Smooth muscle cell (in vitro differentiated cells): Measurements from ENCODE around the gene PPFIA1. TPM values are rescaled to one million over a fixed set of nuclear protein-coding genes. Genes with fewer than 3 reads are reported as not detected.

ENCODE experiments used
- DNase-seq: peaks from one replicate; lab custom pipeline; 2025; ENCODE audit not compliant: unreplicated experiment; lab: John Stamatoyannopoulos, UW
- H2AFZ ChIP-seq: fragments of 200-600 bp; sonication (generic); 2 replicates; pipeline ENCODE4 v1.6.0; 2016; ENCODE audit warnings: antibody characterized with exemption, low read depth, mild to moderate bottlenecking
- H3F3A ChIP-seq: fragments of 200-600 bp; sonication (generic); 2 replicates; pipeline ENCODE4 v1.6.0; 2017; ENCODE audit warnings: antibody characterized with exemption, low read depth
- H3K27ac ChIP-seq: fragments of 200-600 bp; sonication (generic); 2 replicates; pipeline ENCODE4 v1.5.1; 2016; ENCODE audit warnings: low read depth, mild to moderate bottlenecking
- H3K27me3 ChIP-seq: fragments of 200-600 bp; sonication (generic); 2 replicates; pipeline ENCODE4 v1.6.1; 2016; ENCODE audit warnings: low read depth, mild to moderate bottlenecking
- H3K36me3 ChIP-seq: fragments of 200-600 bp; sonication (generic); 2 replicates; pipeline ENCODE4 v1.5.1; 2016; ENCODE audit warnings: low read depth
- H3K4me1 ChIP-seq: fragments of 200-600 bp; sonication (generic); 2 replicates; pipeline ENCODE4 v1.5.1; 2016; ENCODE audit warnings: low read depth
- H3K4me2 ChIP-seq: fragments of 200-600 bp; sonication (generic); 2 replicates; pipeline ENCODE4 v1.6.0; 2016; ENCODE audit warnings: mild to moderate bottlenecking
- H3K4me3 ChIP-seq: fragments of 200-600 bp; sonication (generic); 2 replicates; pipeline ENCODE4 v1.5.1; 2016; ENCODE audit warnings: mild to moderate bottlenecking
- H3K79me2 ChIP-seq: fragments of 200-600 bp; sonication (generic); 2 replicates; pipeline ENCODE4 v1.6.0; 2016; ENCODE audit warnings: low read depth, mild to moderate bottlenecking
- H3K9ac ChIP-seq: fragments of 200-600 bp; sonication (generic); 2 replicates; pipeline ENCODE4 v1.6.0; 2016; ENCODE audit warnings: low read depth
- H3K9me3 ChIP-seq: fragments of 200-600 bp; sonication (generic); replicated peaks from 2 replicates; pipeline ENCODE4 v1.5.1; 2016; ENCODE audit warnings: low read depth
- H4K20me1 ChIP-seq: fragments of 200-600 bp; sonication (generic); 2 replicates; pipeline ENCODE4 v1.6.0; 2016; ENCODE audit warnings: low read depth
- WGBS: methylation state at CpG from one replicate; pipeline ENCODE4 v1.1.7; 2016; ENCODE audit warnings: low lambda C conversion rate; 5-methylcytosine and 5-hydroxymethylcytosine counted together
- polyA plus RNA-seq: library from polyadenylated mRNA; unstranded; fragments of >200 nt; fragmentation: Nextera tagmentation; extraction: Ambion mirVana; gene quantifications from 2 replicates; pipeline ENCODE4 v1.2.1, GENCODE V29; 2016
- total RNA-seq: library from RNA; depleted of rRNA; stranded (reverse); fragments of >200 nt; gene quantifications from 2 replicates; pipeline ENCODE4 v1.2.3, GENCODE V29; 2014
- TF ChIP-seq, protein P1 (sequence below): fragments of 200-600 bp; sonication (generic); IDR thresholded peaks from 2 replicates; pipeline ENCODE4 v1.5.1; 2017; ENCODE audit warnings: borderline replicate concordance, mild to moderate bottlenecking, antibody characterized with exemption; ENCODE audit not compliant: insufficient read depth, poor library complexity, severe bottlenecking

PPFIA1 gene
- total and polyA plus RNA-seq, 2 experiments from 2014 or later = 23.8 to 48.2 TPM

GRCh38 chr11:70243912-70244652 is 26.4 kb upstream of the PPFIA1 start:
- no peaks in the 10 kb centered on the region for H3K79me2 ChIP-seq
- peak overlapping the region; percentile 28 for H3K9ac ChIP-seq
- H4K20me1 ChIP-seq = no peaks in the 10 kb centered on the region
- no peaks in the 10 kb centered on the region for H3K36me3 ChIP-seq
- H3K4me3 ChIP-seq = no peak overlapping the region
- no peak overlapping the region for H2AFZ ChIP-seq
- H3K27me3 ChIP-seq = no peaks in the 10 kb centered on the region
- WGBS = 77% methylated on average over 15 of the region's 15 CpGs
- H3K27ac ChIP-seq = peak overlapping the region; percentile 85
- peak overlapping the region; percentile 22 for H3K4me2 ChIP-seq
- H3K9me3 ChIP-seq = no peaks in the 10 kb centered on the region
- TF ChIP-seq, protein P1, sequence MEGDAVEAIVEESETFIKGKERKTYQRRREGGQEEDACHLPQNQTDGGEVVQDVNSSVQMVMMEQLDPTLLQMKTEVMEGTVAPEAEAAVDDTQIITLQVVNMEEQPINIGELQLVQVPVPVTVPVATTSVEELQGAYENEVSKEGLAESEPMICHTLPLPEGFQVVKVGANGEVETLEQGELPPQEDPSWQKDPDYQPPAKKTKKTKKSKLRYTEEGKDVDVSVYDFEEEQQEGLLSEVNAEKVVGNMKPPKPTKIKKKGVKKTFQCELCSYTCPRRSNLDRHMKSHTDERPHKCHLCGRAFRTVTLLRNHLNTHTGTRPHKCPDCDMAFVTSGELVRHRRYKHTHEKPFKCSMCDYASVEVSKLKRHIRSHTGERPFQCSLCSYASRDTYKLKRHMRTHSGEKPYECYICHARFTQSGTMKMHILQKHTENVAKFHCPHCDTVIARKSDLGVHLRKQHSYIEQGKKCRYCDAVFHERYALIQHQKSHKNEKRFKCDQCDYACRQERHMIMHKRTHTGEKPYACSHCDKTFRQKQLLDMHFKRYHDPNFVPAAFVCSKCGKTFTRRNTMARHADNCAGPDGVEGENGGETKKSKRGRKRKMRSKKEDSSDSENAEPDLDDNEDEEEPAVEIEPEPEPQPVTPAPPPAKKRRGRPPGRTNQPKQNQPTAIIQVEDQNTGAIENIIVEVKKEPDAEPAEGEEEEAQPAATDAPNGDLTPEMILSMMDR = no peak
- no peaks in the 10 kb centered on the region for H3K4me1 ChIP-seq
- H3F3A ChIP-seq = no peaks in the 10 kb centered on the region
- DNase-seq = no peak

DNA sequence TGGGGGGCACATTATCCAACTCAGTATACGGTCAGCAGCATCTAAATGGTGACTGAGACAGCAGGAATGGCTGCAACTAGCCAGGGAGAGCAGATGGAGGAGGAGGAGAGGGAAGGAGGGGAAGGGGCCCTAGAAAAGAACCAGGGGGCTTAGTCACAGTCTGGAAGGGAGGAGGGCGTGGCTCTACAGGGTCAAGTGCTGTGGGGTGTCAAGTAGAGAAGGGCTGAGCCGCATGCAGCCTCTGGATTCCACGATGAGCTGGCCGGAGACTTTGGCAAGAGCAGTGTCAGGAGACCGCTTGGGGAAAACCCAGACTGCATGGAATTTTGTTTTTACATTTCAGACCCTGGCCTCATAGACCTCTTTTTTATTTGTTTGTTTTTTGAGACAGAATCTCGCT is 25.8 kb upstream of the PPFIA1 start:
- Histone ChIP-seq H4K20me1 (no peaks in the 10 kb centered on the region), H3K4me3 (no peak overlapping the region), H3F3A (no peaks in the 10 kb centered on the region), H3K27me3 (no peaks in the 10 kb centered on the region), H3K9me3 (no peaks in the 10 kb centered on the region), H3K4me2 (peak overlapping the region; percentile 22), H3K79me2 (no peaks in the 10 kb centered on the region), H2AFZ (no peak overlapping the region), H3K9ac (peak overlapping the region; percentile 66), H3K4me1 (no peaks in the 10 kb centered on the region), H3K36me3 (no peaks in the 10 kb centered on the region), H3K27ac (peak overlapping the region; percentile 85)
- TF ChIP-seq, protein P1 = no peak
- WGBS = 32% methylated on average over 6 of the region's 7 CpGs
- no peak for DNase-seq

GRCh38 chr11:70246196-70246595 is 24.3 kb upstream of the PPFIA1 start:
- Histone ChIP-seq H3K4me2 (peak overlapping the region; percentile 55), H3K9ac (peak overlapping the region; percentile 66), H3K4me1 (no peaks in the 10 kb centered on the region), H2AFZ (no peak overlapping the region), H3F3A (no peaks in the 10 kb centered on the region), H3K4me3 (no peak overlapping the region), H3K9me3 (no peaks in the 10 kb centered on the region), H3K79me2 (no peaks in the 10 kb centered on the region), H3K27ac (peak overlapping the region; percentile 85), H3K36me3 (no peaks in the 10 kb centered on the region), H4K20me1 (no peaks in the 10 kb centered on the region), H3K27me3 (no peaks in the 10 kb centered on the region)
- 27% methylated on average over 8 of the region's 8 CpGs for WGBS
- DNase-seq = no peak
- TF ChIP-seq, protein P1 = no peak

DNA sequence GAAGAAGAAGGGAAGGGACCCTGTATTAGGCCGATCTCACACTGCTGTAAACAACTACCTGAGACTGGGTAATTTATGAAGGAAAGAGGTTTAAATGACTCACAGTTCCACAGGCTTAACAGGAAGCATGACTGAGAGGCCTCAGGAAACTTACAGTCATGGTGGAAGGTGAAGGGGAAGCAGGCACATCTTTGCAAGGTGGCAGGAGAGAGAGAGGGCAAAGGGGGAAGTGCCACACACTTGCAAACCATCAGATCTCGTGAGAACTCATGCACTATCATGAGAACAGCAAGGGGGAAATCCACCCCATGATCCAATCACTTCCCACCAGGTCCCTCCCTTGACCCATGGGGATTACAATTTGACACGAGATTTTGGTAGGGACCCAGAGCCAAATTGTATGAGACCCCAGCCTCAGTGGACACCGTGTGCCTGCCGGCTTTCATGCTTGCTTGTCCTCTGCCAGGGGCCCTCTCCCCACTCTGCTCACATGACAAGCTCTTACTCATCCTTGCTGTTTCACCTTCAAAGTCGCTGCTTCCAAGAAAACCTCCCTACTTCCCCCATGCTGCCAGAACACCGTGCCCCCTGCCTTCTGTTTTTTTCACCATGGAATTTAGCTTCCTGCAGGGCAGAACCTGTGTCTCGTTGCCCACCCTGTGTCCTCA is 23.3 kb upstream of the PPFIA1 start:
- H3K9ac ChIP-seq = no peak overlapping the region
- H3K9me3 ChIP-seq = no peaks in the 10 kb centered on the region
- TF ChIP-seq, protein P1 = no peak
- no peaks in the 10 kb centered on the region for H3K4me1 ChIP-seq
- H3K36me3 ChIP-seq = no peaks in the 10 kb centered on the region
- 67% methylated on average over 8 of the region's 8 CpGs for WGBS
- no peaks in the 10 kb centered on the region for H3F3A ChIP-seq
- H3K27me3 ChIP-seq = no peaks in the 10 kb centered on the region
- no peaks in the 10 kb centered on the region for H4K20me1 ChIP-seq
- DNase-seq = no peak
- H3K4me3 ChIP-seq = no peak overlapping the region
- H2AFZ ChIP-seq = no peak overlapping the region
- H3K79me2 ChIP-seq = no peaks in the 10 kb centered on the region
- H3K27ac ChIP-seq = peak overlapping the region; percentile 19
- H3K4me2 ChIP-seq = no peak overlapping the region
